G401.6 (cell line): ENCODE data around the gene CPNE1.

Experiments used
- FAIRE-seq: peaks from 2 replicates; lab custom pipeline; 2012; peaks lifted over from hg19 to GRCh38; lab: Jason Lieb, UNC

CPNE1 gene

DNA sequence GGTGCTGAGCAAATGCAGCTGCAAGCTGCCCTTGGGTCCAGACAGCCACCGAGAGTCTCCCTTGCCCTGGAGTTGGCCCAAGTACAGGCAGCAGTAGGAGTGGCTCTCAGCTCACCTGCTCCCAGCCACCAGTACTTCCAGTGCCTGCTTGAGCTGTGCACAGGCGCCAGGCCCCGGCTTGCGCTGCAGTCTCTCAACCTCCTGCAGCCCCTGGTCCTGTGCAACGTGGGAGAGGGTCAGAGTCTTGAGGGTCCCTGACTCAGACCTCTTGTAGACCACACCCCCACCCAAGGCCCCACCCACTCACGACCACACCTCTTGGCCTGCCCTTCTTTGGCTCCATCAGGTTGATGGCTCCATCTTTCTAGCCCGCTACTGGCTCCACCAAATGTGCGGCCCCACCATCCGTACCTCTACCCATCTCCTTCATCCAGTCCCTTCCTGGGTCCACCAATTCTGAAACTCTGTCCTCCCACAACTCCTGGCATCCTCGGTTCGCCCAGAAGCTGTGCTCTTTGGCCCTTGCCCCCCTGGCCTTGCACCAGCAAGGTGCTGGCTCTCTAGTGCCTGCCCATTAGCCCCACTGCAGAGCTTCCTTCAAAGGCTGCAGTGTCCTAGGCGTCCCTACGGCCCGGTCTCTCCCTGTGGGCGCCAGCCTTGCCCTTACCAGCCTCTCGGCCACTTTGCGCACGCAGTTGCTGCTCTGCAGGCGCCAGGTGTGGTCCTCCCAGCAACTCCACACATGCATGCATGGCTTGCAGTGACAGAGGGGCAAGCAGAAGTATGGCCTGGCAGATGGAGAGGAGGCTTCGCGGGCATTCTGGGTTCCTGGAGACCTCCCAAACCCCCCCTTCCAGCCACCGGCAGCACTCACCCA lies 65.6 kb downstream of the CPNE1 start:
- no peak for FAIRE-seq

GRCh38 chr20:35598476-35598875 lies 66.2 kb downstream of the CPNE1 start:
- no peak for FAIRE-seq

DNA sequence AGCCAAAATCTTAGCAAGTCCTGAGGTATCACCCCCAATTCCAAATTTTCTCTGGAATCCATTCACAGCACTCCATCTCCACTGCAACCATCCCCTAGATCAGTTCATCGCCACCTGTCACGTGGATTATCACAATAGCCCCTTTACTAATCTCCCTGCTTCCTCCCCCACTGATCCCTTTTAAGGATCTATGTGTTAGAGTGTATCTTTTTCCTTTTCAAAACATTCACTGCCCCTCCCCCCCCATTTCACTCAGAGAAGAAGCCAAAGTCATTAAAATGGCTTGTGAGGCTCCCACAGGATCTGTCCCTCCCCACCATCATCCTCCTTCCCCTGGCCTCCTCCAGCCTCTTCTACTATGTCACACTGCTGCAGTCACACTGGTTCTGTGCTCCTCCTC lies 67.5 kb downstream of the CPNE1 start:
- FAIRE-seq, result no peak

DNA sequence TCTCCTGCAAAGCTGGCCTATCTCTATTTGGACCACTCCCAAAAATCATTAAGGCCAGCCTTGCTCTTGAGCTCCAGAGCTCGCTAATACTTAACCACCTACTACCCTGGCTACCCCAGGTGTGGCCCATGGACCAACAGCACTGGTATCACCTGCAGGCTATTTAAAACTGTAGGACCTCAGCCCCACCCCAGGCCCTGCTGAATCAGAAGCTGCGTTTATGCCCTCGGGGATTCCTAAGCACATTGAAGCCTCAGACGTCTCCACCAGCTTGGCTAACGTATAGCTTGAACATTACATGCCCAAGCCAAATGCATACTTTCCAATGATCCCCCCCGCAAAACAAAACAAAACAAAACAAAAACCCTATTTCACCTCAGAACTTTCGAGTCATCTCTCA lies 68.8 kb downstream of the CPNE1 start:
- FAIRE-seq, result no peak

GRCh38 chr20:35595456-35595855 lies 69.2 kb downstream of the CPNE1 start:
- FAIRE-seq, result no peak

DNA sequence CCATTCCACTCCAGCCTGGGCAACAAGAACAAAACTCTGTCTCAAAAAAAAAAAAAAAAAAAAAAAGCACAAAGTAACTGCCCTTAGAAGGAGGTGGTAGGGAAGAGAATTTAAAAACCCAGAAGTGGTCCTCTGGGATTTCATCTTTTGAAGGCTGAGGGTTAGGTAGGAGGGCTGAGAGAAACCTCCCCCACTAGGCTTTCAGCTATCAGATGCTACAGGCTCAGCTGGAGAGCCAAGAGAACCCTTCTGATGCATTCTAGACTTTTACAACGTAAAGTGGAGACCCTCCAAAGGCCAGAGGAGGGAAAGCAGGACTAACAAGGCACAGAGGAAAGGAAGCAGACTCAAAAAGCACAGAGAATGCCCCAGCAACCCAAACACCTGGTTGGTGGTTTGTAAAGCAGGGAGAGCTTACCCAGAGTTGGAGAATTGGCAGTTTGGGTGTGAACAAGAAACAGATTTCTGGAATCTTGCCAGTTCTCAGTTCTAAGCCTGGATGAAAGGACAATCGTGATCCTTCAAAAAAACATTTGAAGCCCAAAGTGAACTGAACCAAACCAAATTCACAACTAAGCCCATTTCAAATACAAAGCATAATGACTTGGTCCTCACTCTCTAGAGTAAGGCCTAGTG lies 72.2 kb downstream of the CPNE1 start:
- no peak for FAIRE-seq

GRCh38 chr20:35588397-35588796 lies 76.3 kb downstream of the CPNE1 start:
- no peak for FAIRE-seq

DNA sequence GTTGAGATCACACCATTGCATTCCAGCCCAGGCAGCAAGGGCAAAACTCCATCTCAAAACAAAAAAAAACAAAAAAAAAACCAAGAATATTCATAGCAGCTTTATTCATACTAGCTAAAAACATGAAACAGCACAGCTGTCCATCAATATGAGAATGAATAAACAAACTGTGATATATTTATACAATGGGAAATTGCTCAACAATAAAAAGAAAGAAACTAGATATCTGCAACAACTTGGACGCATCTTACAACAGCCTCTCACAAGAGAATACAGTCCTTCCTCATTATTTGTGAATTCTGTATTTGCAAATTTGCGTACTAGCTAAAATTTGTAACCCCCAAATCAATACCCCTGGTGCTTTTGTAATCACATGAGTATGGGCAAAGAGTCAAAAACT lies 77.3 kb downstream of the CPNE1 start:
- FAIRE-seq, result no peak

DNA sequence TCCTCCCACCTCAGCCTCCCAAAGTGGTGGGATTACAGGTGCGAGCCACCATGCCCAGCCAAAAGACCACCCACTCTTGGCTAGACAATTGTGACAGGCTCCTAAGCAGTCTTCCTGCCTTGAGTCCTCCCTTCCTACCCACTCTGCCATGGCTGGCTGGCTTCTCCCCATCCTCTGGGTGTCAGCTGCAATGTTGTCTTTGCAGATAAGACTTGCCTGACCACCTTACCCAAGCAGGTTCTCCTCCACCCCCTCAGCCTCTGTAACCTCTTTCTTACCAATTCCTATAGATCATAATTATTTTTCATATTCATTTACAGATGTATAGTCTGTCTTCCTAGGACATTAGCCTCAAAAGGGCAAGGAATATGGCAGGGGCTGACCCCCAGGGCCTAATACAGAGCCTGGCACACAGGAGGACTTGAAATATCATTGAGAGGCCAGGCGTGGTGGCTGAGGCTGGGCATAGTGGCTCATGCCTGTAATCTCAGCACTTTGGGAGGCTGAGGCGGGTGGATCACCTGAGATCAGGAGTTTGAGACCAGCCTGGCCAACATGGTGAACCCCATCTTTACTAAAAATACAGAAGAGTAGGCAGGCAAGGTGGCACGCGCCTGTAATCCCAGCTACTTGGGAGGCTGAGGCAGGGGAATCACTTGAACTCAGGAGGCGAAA lies 77.8 kb downstream of the CPNE1 start:
- no peak for FAIRE-seq

GRCh38 chr20:35583636-35584560 lies 80.8 kb downstream of the CPNE1 start:
- no peak for FAIRE-seq

DNA sequence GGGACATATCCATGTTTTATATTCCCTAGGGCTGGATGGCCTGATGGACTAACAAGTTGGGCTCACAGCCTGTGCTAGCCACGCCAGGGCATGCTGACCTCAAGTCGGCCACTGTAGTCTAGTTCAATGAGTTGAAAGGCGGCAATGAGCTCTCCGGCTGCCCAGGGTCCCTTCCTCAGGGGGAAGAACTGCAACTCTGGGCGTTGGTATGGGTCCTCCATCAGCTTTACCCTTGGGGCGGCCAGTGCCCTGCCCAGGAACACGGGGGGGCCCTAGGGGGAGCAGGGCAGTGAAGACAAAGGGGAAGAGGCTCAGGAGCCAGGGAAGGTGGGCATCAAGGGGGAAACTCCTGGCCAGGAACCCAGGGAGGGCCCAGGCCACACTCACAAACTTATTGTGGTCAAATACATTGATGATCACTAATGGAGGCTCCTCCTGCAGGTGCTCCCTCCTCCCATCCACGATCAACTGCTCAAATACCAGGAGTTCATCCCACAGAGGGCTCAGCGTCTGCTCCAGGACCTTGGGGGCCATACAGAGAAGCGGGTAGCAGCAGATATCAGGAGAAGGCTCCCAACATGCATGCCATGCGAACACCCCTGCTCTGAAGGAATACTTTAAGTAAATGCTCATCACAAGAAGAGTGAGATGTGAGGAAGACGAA lies 81.8 kb downstream of the CPNE1 start:
- FAIRE-seq, result no peak

DNA sequence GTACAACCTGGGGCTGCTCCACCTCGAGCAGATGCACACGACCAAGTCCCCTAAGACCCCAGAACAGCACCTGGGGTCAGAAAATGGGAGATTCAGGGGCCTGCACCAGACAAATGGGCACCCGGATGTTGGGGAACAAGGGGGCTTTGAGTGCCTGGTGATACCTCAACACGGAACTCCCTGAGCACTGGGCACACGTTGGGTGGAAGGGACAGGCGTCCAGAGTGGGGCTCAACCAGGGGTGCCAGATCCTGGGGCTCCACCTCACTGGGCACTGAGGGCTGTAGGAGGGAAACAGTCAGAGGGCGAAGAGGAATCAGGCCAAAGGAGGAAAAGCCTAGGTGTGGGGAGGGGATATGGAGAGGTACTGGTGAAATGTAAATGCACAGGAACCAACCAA lies 82.6 kb downstream of the CPNE1 start:
- no peak for FAIRE-seq

- no peak for FAIRE-seq
Observed at GRCh38 chr20:35579196-35579595, 85.5 kb downstream of the CPNE1 start.

GRCh38 chr20:35578469-35578868 lies 86.2 kb downstream of the CPNE1 start:
- no peak for FAIRE-seq

DNA sequence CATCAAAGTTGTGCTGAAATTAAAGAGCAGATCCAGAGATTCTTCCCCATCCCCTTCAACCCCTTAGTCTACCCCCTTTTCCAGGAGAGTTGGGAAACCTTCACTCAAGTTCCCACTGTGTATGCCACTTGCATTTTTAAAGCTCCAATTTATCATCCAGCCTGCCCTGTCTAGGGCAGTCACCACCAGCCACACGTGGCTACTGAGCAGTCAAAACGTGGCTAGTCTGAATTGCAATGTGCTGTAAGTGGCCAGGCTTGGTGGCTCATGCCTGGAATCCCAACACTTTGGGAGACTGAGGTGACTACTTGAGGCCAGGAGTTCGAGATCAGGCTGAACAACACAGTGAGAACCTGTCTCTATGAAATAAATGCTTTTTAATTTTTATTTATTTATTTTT lies 87.9 kb downstream of the CPNE1 start:
- no peak for FAIRE-seq
